ENCODE results near the gene RNF113B.

RNF113B gene

GRCh38 chr13:98200211-98200878, 23.3 kb upstream of the RNF113B start:
- H3K4me3 ChIP-seq (ENCODE audit: low read length) = no peak overlapping the region
- no peaks in the 10 kb centered on the region for H3K79me2 ChIP-seq (ENCODE audit: control insufficient read depth, low read length)
- no peaks in the 10 kb centered on the region for H3K4me1 ChIP-seq (ENCODE audit: control insufficient read depth, low read length)
- no peak overlapping the region for H3K4me2 ChIP-seq (ENCODE audit: low read length)
- no peaks in the 10 kb centered on the region for H3K9me2 ChIP-seq (replicated peaks; ENCODE audit: control insufficient read depth, low read length)
- TF ChIP-seq, protein P1, sequence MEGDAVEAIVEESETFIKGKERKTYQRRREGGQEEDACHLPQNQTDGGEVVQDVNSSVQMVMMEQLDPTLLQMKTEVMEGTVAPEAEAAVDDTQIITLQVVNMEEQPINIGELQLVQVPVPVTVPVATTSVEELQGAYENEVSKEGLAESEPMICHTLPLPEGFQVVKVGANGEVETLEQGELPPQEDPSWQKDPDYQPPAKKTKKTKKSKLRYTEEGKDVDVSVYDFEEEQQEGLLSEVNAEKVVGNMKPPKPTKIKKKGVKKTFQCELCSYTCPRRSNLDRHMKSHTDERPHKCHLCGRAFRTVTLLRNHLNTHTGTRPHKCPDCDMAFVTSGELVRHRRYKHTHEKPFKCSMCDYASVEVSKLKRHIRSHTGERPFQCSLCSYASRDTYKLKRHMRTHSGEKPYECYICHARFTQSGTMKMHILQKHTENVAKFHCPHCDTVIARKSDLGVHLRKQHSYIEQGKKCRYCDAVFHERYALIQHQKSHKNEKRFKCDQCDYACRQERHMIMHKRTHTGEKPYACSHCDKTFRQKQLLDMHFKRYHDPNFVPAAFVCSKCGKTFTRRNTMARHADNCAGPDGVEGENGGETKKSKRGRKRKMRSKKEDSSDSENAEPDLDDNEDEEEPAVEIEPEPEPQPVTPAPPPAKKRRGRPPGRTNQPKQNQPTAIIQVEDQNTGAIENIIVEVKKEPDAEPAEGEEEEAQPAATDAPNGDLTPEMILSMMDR (IDR thresholded peaks at IDR 0.05; ENCODE audit: low read depth, low read length, poor library complexity, severe bottlenecking) = no peak
- no peak for TF ChIP-seq EZH2phosphoT487 (IDR thresholded peaks at IDR 0.05; ENCODE audit: borderline replicate concordance, low read length)
- H3K27ac ChIP-seq (ENCODE audit: low read depth, low read length) = no peak overlapping the region
- no peaks in the 10 kb centered on the region for H3K36me3 ChIP-seq (ENCODE audit: control insufficient read depth, low read length)
- no peaks in the 10 kb centered on the region for H4K20me1 ChIP-seq (ENCODE audit: control insufficient read depth, insufficient read depth, low read depth, low read length)
- no peaks in the 10 kb centered on the region; the same call in 1 of the 2 replicates for H3K27me3 ChIP-seq (ENCODE audit: control insufficient read depth, low read length)
- H3F3A ChIP-seq (ENCODE audit: control insufficient read depth, insufficient read depth) = no peaks in the 10 kb centered on the region
- H3K9me3 ChIP-seq (ENCODE audit: control insufficient read depth, insufficient read depth, low read length) = no peaks in the 10 kb centered on the region

GRCh38 chr13:98199480-98199879, 22.4 kb upstream of the RNF113B start:
- H3K9me3 ChIP-seq (ENCODE audit: control insufficient read depth, insufficient read depth, low read length) = no peaks in the 10 kb centered on the region
- H3K4me2 ChIP-seq (ENCODE audit: low read length) = no peak overlapping the region
- H3K4me3 ChIP-seq (ENCODE audit: low read length) = no peak overlapping the region
- H3K36me3 ChIP-seq (ENCODE audit: control insufficient read depth, low read length) = no peaks in the 10 kb centered on the region
- no peaks in the 10 kb centered on the region for H3K4me1 ChIP-seq (ENCODE audit: control insufficient read depth, low read length)
- no peaks in the 10 kb centered on the region for H3F3A ChIP-seq (ENCODE audit: control insufficient read depth, insufficient read depth)
- H3K9me2 ChIP-seq (replicated peaks; ENCODE audit: control insufficient read depth, low read length) = no peaks in the 10 kb centered on the region
- no peaks in the 10 kb centered on the region for H3K79me2 ChIP-seq (ENCODE audit: control insufficient read depth, low read length)
- H3K27ac ChIP-seq (ENCODE audit: low read depth, low read length) = no peak overlapping the region
- H4K20me1 ChIP-seq (ENCODE audit: control insufficient read depth, insufficient read depth, low read depth, low read length) = no peaks in the 10 kb centered on the region
- TF ChIP-seq EZH2phosphoT487 (IDR thresholded peaks at IDR 0.05; ENCODE audit: borderline replicate concordance, low read length) = no peak
- TF ChIP-seq, protein P1 (IDR thresholded peaks at IDR 0.05; ENCODE audit: low read depth, low read length, poor library complexity, severe bottlenecking) = no peak
- no peaks in the 10 kb centered on the region; the same call in 1 of the 2 replicates for H3K27me3 ChIP-seq (ENCODE audit: control insufficient read depth, low read length)

DNA sequence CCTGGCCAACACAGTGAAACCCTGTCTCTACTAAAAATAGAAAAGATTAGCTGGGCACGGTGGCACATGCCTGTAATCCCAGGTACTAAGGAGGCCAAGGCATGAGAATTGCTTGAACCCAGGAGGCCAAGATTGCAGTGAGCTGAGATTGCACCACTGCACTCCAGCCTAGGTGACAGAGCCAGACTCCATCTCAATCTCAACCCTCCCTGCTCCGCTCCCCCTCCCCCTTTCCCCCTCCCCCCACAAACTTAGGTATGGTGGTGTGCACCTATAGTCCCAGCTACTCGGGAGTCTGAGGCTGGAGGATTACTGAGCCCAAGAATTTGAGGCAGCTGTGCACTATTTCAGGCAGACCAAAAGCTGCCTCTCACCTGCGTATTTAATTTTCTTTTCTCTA, 21.6 kb upstream of the RNF113B start:
- no peaks in the 10 kb centered on the region for H3K4me1 ChIP-seq (ENCODE audit: control insufficient read depth, low read length)
- no peaks in the 10 kb centered on the region for H3K9me2 ChIP-seq (replicated peaks; ENCODE audit: control insufficient read depth, low read length)
- no peaks in the 10 kb centered on the region; the same call in 1 of the 2 replicates for H3K27me3 ChIP-seq (ENCODE audit: control insufficient read depth, low read length)
- TF ChIP-seq, protein P1 (IDR thresholded peaks at IDR 0.05; ENCODE audit: low read depth, low read length, poor library complexity, severe bottlenecking) = no peak
- no peak for TF ChIP-seq EZH2phosphoT487 (IDR thresholded peaks at IDR 0.05; ENCODE audit: borderline replicate concordance, low read length)
- H3K79me2 ChIP-seq (ENCODE audit: control insufficient read depth, low read length) = no peaks in the 10 kb centered on the region
- H3K4me3 ChIP-seq (ENCODE audit: low read length) = no peak overlapping the region
- H3K27ac ChIP-seq (ENCODE audit: low read depth, low read length) = no peak overlapping the region
- no peaks in the 10 kb centered on the region for H3F3A ChIP-seq (ENCODE audit: control insufficient read depth, insufficient read depth)
- H3K4me2 ChIP-seq (ENCODE audit: low read length) = no peak overlapping the region
- no peaks in the 10 kb centered on the region for H3K36me3 ChIP-seq (ENCODE audit: control insufficient read depth, low read length)
- H3K9me3 ChIP-seq (ENCODE audit: control insufficient read depth, insufficient read depth, low read length) = no peaks in the 10 kb centered on the region
- H4K20me1 ChIP-seq (ENCODE audit: control insufficient read depth, insufficient read depth, low read depth, low read length) = no peaks in the 10 kb centered on the region

Data from DOHH2 (cell line).